ENCODE results near the gene ZNF414.

Gene ZNF414

DNA sequence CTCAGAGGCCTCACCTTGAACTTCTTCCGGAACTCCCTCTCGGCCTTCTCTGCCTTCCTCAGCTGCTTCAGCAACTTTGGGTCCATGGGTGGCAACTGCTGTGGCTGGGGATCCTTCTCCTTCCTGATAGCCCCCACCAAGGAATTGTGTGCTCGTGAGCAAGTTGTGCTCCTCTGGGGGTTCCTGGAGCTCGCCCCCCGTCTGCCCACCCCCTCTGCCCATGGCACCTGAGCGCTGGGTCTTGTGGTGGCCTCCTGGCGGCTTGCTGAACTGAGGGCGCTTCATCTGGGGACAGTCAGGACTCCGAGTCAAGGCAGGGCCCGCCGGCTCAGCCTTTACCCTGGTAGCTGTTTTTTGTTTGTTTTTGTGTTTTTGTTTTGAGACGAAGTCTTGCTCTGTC, 23.1 kb downstream of the ZNF414 start:
- no peak for DNase-seq (ENCODE audit: low read depth in 4 of 4, low spot score in 1 of 4)

DNA sequence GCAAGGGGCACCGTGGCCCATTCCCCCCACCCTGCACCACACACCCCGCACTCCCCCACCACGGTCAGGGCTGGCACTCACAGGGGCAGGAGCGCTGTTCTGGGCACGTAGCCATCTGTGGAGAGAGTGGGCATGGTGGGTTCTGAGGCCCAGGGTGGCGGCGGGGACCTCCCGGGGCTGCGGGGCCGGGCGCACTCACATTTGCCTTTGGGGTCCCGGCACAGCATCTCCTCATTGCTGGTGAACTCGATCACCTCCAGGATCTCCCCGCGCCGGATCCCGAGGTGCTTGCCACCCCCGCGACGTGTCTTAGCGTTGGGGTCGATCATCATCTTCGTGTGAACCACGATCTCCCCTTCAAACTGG, 23.6 kb downstream of the ZNF414 start:
- no peak for DNase-seq (ENCODE audit: low read depth in 4 of 4, low spot score in 1 of 4)

GRCh38 chr19:8489561-8490394, 24.2 kb downstream of the ZNF414 start:
- no peak for DNase-seq (ENCODE audit: low read depth in 4 of 4, low spot score in 1 of 4)

DNA sequence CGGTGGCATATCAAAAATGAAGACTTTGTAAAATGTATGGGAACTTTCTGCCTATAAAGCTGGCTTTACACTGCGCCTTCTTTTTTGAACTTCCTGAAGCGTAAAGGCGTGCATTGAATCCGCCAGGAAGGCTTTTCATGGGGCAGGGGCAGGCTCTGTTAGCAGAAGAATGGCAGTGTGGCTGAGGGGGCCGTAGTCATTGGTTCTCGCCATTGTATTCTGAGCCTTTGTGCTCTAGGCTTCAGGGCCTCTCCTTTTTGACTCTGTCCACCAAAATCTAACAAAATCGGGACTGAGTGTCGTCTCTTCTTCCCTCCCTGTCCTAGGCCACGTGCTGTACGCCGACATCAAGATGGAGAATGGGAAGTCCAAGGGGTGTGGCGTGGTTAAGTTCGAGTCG, 25.6 kb downstream of the ZNF414 start:
- DNase-seq (ENCODE audit: low read depth in 4 of 4, low spot score in 1 of 4) = no peak

DNA sequence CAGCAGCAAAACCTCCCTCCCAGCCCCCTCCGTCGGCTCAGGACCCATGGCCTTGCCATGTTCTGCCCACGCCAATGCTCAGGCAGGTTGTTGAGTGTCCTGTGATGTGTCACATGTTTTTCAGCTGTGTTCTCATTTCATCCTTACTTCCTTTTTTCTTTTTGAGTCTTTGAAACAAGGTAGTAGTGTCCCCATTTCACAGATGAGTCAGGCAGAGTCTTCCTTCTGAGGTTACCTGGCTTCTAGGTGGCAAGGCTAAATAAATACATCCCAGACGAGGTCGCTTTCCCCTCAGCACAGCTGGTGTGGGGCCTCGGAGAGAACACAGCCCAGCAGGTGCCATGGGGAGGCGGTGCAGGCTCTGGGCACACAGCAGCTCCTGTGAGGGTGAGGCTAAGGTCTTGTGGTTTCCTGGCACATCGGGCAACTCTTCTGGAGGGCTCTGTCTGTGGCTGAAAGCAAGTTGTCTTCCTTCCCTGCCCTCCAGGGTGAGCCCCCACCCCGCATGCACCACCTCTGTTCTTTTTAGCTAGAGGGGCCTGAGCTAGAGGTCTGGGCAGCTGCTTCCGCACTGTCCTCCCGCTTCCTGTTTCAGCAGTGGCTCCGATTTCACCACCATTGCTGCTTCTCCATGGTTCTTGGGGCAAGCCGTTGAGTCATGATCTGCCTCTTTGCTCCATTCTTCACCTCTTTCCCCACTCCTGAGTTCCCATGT, 26.7 kb downstream of the ZNF414 start:
- DNase-seq (ENCODE audit: low read depth in 4 of 4, low spot score in 1 of 4) = peak in 2 of 4 experiments; percentile 16 to 37

DNA sequence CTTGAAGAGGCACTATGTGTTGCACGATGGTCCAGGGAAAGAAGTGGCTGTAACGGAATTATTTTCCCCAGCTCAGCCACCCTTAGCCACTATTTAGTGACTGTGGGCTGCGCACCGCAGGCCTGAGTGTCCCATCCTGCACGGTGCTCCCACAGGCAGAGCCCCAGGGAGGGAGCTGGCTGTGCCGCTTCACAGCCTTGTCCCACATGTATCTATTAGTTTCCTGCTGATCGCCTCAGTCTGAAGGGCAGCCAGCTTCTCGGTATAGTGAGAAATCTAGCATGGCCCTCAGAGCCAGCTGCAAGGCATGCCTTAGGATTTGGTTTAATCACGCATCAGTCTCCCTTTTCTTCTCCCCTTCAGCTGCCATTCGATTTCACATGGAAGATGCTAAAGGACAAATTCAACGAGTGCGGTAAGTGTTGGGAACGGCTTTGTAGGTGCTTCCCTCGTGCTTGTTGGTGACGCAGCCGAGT, 27.3 kb downstream of the ZNF414 start:
- DNase-seq (ENCODE audit: low read depth in 4 of 4, low spot score in 1 of 4) = no peak

DNA sequence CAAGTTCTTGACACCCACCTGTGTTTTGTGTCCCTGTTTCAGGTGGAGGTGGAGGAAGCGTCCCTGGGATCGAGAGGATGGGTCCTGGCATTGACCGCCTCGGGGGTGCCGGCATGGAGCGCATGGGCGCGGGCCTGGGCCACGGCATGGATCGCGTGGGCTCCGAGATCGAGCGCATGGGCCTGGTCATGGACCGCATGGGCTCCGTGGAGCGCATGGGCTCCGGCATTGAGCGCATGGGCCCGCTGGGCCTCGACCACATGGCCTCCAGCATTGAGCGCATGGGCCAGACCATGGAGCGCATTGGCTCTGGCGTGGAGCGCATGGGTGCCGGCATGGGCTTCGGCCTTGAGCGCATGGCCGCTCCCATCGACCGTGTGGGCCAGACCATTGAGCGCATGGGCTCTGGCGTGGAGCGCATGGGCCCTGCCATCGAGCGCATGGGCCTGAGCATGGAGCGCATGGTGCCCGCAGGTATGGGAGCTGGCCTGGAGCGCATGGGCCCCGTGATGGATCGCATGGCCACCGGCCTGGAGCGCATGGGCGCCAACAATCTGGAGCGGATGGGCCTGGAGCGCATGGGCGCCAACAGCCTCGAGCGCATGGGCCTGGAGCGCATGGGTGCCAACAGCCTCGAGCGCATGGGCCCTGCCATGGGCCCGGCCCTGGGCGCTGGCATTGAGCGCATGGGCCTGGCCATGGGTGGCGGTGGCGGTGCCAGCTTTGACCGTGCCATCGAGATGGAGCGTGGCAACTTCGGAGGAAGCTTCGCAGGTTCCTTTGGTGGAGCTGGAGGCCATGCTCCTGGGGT, 28.2 kb downstream of the ZNF414 start:
- DNase-seq (ENCODE audit: low read depth in 4 of 4, low spot score in 1 of 4) = no peak

DNA sequence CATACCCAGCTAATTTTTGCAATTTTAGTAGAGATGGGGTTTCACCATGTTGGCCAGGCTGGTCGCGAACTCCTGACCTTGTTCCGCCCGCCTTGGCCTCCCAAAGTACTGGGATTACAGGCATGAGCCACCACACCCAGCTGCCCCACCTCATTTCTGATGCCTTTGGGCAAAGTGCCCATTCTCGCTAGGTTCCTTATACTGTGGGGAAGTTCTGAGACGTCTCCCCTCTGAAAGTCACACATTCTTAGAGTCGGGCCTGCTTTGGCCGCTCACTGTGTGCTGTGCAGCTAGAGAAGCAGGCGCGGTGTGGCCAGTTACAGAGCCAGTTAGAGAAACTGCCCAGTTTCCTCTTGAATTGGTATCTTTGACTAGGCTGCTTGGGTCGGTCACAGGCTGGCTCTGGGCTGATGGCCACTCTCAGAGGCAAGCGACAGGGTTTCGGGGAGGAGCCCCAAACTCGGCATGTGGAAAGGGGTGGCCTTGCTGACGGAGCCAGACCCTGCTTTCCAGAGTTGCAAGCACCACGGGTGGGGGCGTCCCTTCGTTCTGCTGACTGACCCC, 29.6 kb downstream of the ZNF414 start:
- no peak for DNase-seq (ENCODE audit: low read depth in 4 of 4, low spot score in 1 of 4)

DNA sequence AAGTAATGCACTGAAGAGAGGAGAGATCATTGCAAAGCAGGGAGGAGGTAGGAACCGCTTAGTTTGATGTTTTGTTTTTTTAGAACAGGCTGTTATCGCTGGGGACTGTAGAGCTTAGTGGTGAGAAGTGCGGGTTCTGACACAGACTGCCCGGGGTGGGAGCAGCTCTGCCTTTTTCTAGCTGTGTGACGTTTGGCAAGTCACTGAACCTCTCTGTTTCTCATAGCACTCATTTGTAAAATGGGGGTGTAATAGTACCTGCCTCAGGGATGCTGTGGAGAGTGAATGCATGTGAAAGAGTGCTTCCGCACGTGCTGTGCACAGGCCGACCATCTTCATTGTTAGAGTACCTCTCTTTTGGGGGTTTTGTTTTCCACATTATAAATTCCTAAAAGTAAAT, 30.8 kb downstream of the ZNF414 start:
- DNase-seq (ENCODE audit: low read depth in 4 of 4, low spot score in 1 of 4) = no peak

DNA sequence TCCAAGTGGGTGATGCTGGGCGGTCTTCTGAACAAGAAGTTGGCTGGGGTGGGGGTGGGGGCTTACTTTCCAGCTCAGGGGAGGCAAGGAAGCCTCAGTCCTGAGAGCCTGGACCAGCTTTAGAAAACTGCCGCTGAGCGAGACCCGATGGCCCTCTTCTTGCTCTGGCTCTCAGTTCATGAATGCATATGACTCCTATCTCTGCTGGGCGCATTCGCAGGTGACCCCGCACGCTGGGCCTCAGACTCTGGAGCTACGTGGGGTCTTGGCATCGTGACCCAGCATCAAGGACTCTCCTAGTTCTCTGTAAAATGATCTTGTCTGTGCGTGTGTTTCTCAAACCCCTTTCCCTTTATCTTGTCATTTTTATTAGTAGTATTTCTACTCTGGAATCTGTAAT, 31.3 kb downstream of the ZNF414 start:
- DNase-seq (ENCODE audit: low read depth in 4 of 4, low spot score in 1 of 4) = no peak

DNA sequence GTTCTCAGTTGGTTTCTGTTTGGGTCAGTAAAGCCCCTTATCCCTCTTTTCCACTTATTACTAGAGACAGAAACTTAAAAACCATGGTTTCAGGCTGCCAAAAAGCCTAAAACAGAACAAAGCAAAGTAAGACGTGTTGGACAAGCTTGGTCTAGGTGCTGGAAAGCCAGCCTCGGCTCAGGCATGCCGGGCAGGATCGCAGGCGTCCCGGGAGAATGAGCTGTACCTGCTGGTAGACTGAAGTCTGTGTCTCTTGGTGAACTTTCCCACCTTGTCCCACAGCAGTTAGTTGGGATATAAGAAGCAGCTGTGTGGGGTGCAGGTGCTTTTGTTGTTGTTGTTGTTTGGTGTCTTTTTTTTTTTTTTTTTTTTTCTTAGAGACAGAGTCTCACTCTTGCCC, 32.4 kb downstream of the ZNF414 start:
- no peak for DNase-seq (ENCODE audit: low read depth in 4 of 4, low spot score in 1 of 4)

DNA sequence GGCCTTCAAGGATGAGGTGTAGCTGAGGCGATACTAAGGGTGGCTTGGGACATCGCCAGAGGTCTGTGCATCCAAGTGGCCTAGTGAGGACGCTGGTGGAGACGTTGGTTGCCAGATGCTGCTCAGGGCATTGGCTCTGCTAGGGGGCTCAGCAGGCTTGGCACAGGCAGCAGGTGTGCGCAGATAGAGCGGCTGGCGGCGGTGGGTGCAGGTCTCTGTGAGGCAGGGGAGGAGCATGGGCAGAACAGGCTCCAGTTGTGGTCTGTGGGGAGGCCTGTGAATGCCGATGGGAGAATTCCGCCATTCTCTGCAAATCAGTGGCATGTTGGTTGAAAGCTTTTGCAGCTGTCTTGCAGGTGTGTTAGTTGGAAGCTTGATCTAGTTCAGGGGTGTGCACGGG, 32.8 kb downstream of the ZNF414 start:
- DNase-seq (ENCODE audit: low read depth in 4 of 4, low spot score in 1 of 4) = no peak

- no peak for DNase-seq (ENCODE audit: low read depth in 4 of 4, low spot score in 1 of 4)
Observed at GRCh38 chr19:8478598-8478997, 35.4 kb downstream of the ZNF414 start.

DNA sequence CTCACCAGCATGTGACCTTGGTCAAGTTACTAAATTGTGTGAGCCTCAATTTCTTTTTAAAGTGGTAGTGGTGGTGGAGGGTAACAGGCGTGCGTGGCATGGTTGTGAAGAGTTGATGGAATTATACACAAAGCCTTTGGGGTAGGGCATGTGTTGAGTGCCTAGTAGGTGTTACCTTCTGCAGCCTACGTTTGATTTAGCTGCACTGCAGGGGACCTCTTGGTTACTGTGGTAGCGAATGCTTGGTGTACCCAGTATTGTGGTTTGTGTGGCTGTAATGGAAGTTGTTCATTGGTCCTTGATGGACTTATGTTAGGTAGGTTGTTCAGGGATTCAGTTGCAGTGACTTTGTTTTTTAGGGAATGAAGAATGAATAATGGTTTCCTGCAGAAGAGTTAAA, 36.1 kb downstream of the ZNF414 start:
- DNase-seq (ENCODE audit: low read depth in 4 of 4, low spot score in 1 of 4) = no peak

- no peak for DNase-seq (ENCODE audit: low read depth in 4 of 4, low spot score in 1 of 4)
Observed at GRCh38 chr19:8476524-8476923, 37.4 kb downstream of the ZNF414 start.

DNA sequence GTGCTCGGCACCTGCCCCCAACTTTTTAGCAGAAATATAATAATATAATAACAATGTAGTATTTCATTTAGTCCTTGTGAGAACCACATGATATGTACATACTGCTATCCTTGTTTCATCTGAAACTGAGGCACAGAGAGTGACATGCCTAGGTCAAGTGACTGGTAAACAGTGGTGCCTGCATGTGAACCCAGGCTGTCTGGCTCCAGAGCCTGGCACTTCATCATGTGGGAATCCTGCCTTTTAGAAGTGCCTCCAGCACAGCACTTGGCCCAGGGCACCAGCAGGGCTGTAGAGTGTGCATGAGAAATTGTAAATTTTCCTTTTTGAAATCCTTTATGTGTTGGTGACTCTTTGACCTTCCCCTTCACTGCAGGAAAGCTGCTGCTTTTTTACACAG, 39.0 kb downstream of the ZNF414 start:
- DNase-seq (ENCODE audit: low read depth in 4 of 4, low spot score in 1 of 4) = no peak

DNA sequence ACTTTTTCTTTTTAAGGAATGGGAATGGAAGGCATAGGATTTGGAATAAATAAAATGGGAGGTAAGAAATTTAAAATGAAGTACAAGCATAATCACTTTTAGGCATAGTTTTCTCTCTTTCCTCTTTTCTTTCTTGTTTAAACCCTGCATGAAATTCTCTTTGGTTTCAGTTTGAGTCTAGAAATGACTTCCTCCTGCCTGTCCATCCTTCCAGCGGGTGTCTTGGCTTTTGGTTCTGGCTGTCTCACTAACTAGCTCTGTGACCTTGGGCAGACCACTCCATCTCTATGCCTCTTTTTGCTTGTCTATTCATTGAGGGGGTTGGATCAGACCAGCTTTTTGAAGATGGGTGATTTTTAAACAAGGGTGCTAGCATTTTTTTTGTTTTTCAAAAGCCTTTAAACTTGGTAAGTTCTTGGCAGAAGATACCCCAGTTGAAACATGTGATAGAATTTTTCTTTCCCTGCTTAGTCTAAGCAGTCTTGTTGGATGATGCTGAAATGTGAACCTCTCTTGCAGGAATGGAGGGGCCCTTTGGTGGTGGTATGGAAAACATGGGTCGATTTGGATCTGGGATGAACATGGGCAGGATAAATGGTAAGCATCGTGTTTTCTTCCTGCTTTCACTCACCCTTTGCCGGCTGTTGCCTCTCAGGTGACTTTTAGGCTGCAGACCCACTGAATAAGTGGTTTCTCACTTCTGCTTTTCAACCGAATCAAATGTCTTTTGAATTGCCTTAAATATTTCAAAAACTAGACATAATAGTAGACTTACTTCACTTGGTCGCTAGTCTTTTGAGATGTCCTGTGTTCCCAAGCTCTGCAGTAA, 40.1 kb downstream of the ZNF414 start:
- DNase-seq (ENCODE audit: low read depth in 4 of 4, low spot score in 1 of 4) = no peak

- DNase-seq (ENCODE audit: low read depth in 4 of 4, low spot score in 1 of 4) = no peak
Observed at GRCh38 chr19:8469613-8470368, 44.2 kb downstream of the ZNF414 start.

DNA sequence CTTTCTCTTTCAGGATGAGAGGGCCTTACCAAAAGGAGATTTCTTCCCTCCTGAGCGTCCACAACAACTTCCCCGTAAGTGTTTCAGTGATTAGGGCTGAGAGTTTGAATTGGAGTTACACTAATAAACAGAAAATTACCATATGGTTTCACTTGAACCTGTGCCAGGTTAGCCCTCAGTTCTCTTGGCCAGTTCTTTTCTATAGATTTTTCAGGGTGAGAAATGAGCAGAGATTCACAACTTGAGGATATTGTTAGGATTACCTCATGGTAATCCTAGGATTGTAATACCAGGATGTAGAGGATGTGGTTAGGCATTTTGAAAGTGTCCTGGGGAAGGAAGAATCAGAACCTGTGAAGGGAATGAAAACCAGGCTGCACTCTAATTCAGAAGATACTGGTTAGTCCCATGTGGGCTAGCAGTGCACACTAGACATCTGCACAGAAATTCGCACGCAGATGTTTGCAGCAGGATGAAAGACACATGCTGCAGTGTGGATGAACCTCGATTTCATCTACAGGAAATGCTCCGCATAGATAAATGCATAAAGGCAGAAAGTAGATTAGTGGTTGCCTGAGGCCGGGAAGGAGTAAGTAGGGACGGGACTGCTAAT, 45.1 kb downstream of the ZNF414 start:
- no peak for DNase-seq (ENCODE audit: low read depth in 4 of 4, low spot score in 1 of 4)

All from stimulated activated CD4-positive, alpha-beta T cell treated with anti-CD3 and anti-CD28 coated beads, Interleukin-1b, Interleukin-23, amount 100 ng/mL, for 24 hours (primary cell).